ENCODE results near the gene ZNF287. TPM values are rescaled to one million over a fixed set of nuclear protein-coding genes. Genes with fewer than 3 reads are reported as not detected.
A peak's percentile ranks its signal among the peaks of the same experiment; 100 is the strongest.

ZNF287 gene
- total and polyA plus RNA-seq, 10 of the 15 experiments (the other 5 are each of a cell fraction or from before 2014, with no cell fraction given), result 1.9 to 15.5 (median 4.0) TPM

GRCh38 chr17:16552637-16553045, 16.4 kb downstream of the ZNF287 start:
- no TSS peak for BruUV-seq (replicated peaks)
- H2AFZ ChIP-seq (ENCODE audit: control insufficient read depth, low read depth, low read length), result no peak overlapping the region
- H3K79me2 ChIP-seq (ENCODE audit: control insufficient read depth, insufficient read depth, low read length), result no peaks in the 10 kb centered on the region
- no peak overlapping the region for H3K4me2 ChIP-seq (ENCODE audit: control insufficient read depth, insufficient read depth)
- no peak overlapping the region for H3K9ac ChIP-seq (ENCODE audit: control insufficient read depth, insufficient read depth, low read length)
- ChIA-PET CTCF (no interaction called here), POLR2A (no interaction called here), SMC1A (ENCODE audit: uncharacterized antibody, unreplicated experiment) (no interaction called here), RAD21 (ENCODE audit: unreplicated experiment) (no interaction called here)
- TF ChIP-seq ZNF274 (IDR thresholded peaks at IDR 0.05; ENCODE audit: insufficient read depth, insufficient read length) (peak; percentile 25), LARP7 (IDR thresholded peaks at IDR 0.05) (no peak)
- intact Hi-C loops (cut with micrococcal nuclease; ENCODE audit: unreplicated experiment) (no loop called here), in situ Hi-C loops (cut with MboI) (no loop called here)
- DNase-seq (ENCODE audit: low read depth, low spot score), result no peak
- WGBS (ENCODE audit: insufficient coverage, insufficient replicate concordance, low lambda C conversion rate, missing lambda C conversion rate), result 70% methylated on average over 3 of the region's 3 CpGs
- H3K27ac ChIP-seq (ENCODE audit: control insufficient read depth, insufficient read depth), result no peak overlapping the region
- H3K27me3 ChIP-seq (replicated peaks in 1 of 2; ENCODE audit: control insufficient read depth in 2 of 2, insufficient read depth in 2 of 2, low read length in 1 of 2), result no peaks in the 10 kb centered on the region
- no peak overlapping the region for H3K4me3 ChIP-seq
- no peaks in the 10 kb centered on the region for H3K4me1 ChIP-seq (ENCODE audit: control insufficient read depth, insufficient read depth, low read length)
- H3K36me3 ChIP-seq (ENCODE audit: control insufficient read depth in 2 of 2, insufficient read depth in 2 of 2, low read length in 1 of 2), result no peaks in the 10 kb centered on the region
- H4K20me1 ChIP-seq (ENCODE audit: control insufficient read depth, insufficient read depth), result no peaks in the 10 kb centered on the region
- peaks cover 37% of the 10 kb centered on the region for H3K9me3 ChIP-seq (replicated peaks; ENCODE audit: control insufficient read depth, insufficient read depth, low read length)
- no peak for FAIRE-seq
- no peak for ATAC-seq

GRCh38 chr17:16551878-16552636, 16.9 kb downstream of the ZNF287 start:
- TF ChIP-seq PAX5 (IDR thresholded peaks at IDR 0.05; ENCODE audit: borderline replicate concordance, low read depth, low read length) (no peak), CBX5 (IDR thresholded peaks at IDR 0.05; ENCODE audit: low read depth) (peak; percentile 20; the same call in 1 of the 2 replicates), SRF (IDR thresholded peaks at IDR 0.05; ENCODE audit: low read depth in 2 of 2, low read length in 2 of 2) (no peak), ZNF274 (IDR thresholded peaks at IDR 0.05; ENCODE audit: insufficient read depth, insufficient read length) (peak; percentile 75)
- BruUV-seq (replicated peaks), result no TSS peak
- intact Hi-C loops (cut with micrococcal nuclease; ENCODE audit: unreplicated experiment), result no loop called here
- Histone ChIP-seq H3K79me2 (ENCODE audit: control insufficient read depth, insufficient read depth, low read length) (no peaks in the 10 kb centered on the region), H3K4me1 (ENCODE audit: control insufficient read depth, insufficient read depth, low read length) (no peaks in the 10 kb centered on the region), H4K20me1 (ENCODE audit: control insufficient read depth, insufficient read depth) (no peaks in the 10 kb centered on the region), H3K4me2 (ENCODE audit: control insufficient read depth, insufficient read depth) (no peak overlapping the region), H3K27ac (ENCODE audit: control insufficient read depth, insufficient read depth) (no peak overlapping the region), H3K27me3 (replicated peaks in 1 of 2; ENCODE audit: control insufficient read depth in 2 of 2, insufficient read depth in 2 of 2, low read length in 1 of 2) (no peaks in the 10 kb centered on the region), H3K9me3 (replicated peaks; ENCODE audit: control insufficient read depth, insufficient read depth, low read length) (peaks cover 39% of the 10 kb centered on the region), H3K36me3 (ENCODE audit: control insufficient read depth in 2 of 2, insufficient read depth in 2 of 2, low read length in 1 of 2) (no peaks in the 10 kb centered on the region), H2AFZ (ENCODE audit: control insufficient read depth, low read depth, low read length) (no peak overlapping the region), H3K9ac (ENCODE audit: control insufficient read depth, insufficient read depth, low read length) (no peak overlapping the region), H3K4me3 (no peak overlapping the region)
- RAD21 ChIA-PET (ENCODE audit: unreplicated experiment), result no interaction called here
- in situ Hi-C loops (cut with MboI), result no loop called here
- FAIRE-seq, result no peak
- DNase-seq (ENCODE audit: low read depth, low spot score), result no peak
- SMC1A ChIA-PET (ENCODE audit: uncharacterized antibody, unreplicated experiment), result no interaction called here
- no peak for ATAC-seq
- CTCF ChIA-PET, result no interaction called here
- 58% methylated on average over 4 of the region's 4 CpGs for WGBS (ENCODE audit: insufficient coverage, insufficient replicate concordance, low lambda C conversion rate, missing lambda C conversion rate)
- POLR2A ChIA-PET, result no interaction called here

All from GM12878 (cell line).